OCI-LY1 (cell line): ENCODE measurements around the gene SSX5.
"Not testable (repeated sequence)": the region's sequence is repeated elsewhere in the genome, so short reads cannot be mapped to it uniquely, and the experiment has no call there.

Source experiments
- H2AFZ ChIP-seq: fragments of 200-600 bp; sonication (generic), shearing (Covaris generic); 2 replicates; pipeline ENCODE4 v1.6.0; 2014; ENCODE audit warnings: antibody characterized with exemption, mild to moderate bottlenecking, low read length
- H3F3A ChIP-seq: fragments of 200-600 bp; sonication (generic), shearing (Covaris generic); 2 replicates; pipeline ENCODE4 v1.6.0; 2014; ENCODE audit warnings: mild to moderate bottlenecking, antibody characterized with exemption, low read length, moderate library complexity; ENCODE audit not compliant: insufficient read depth
- H3K27ac ChIP-seq: fragments of 200-600 bp; sonication (generic); 2 replicates; pipeline ENCODE4 v1.5.1; 2014; ENCODE audit warnings: low read length, mixed run types, mild to moderate bottlenecking, low read depth; ENCODE audit not compliant: poor library complexity, severe bottlenecking
- H3K27me3 ChIP-seq: fragments of 200-600 bp; sonication (generic); 2 replicates; pipeline ENCODE4 v1.6.0; 2014; ENCODE audit warnings: antibody characterized with exemption, mild to moderate bottlenecking, low read length, moderate library complexity; ENCODE audit not compliant: insufficient read depth
- H3K36me3 ChIP-seq: fragments of 200-600 bp; sonication (generic); 2 replicates; pipeline ENCODE4 v1.6.1; 2014; ENCODE audit warnings: mild to moderate bottlenecking, antibody characterized with exemption, low read length, moderate library complexity, mixed read lengths; ENCODE audit not compliant: insufficient read depth
- H3K4me1 ChIP-seq: fragments of 200-600 bp; sonication (generic); 2 replicates; pipeline ENCODE4 v1.5.1; 2014; ENCODE audit warnings: mild to moderate bottlenecking, low read length, moderate library complexity; ENCODE audit not compliant: insufficient read depth, severe bottlenecking
- H3K4me2 ChIP-seq: fragments of 200-600 bp; sonication (generic), shearing (Covaris generic); 2 replicates; pipeline ENCODE4 v1.6.1; 2014; ENCODE audit warnings: low read length
- H3K4me3 ChIP-seq: fragments of 200-600 bp; sonication (generic); 2 replicates; pipeline ENCODE4 v1.5.1; 2014; ENCODE audit warnings: low read length, low read depth, mild to moderate bottlenecking, mixed read lengths; ENCODE audit not compliant: poor library complexity, severe bottlenecking
- H3K79me2 ChIP-seq: fragments of 200-600 bp; shearing (Covaris generic); 2 replicates; pipeline ENCODE4 v1.6.1; 2016; ENCODE audit warnings: mixed run types, low read length, mixed read lengths; ENCODE audit not compliant: insufficient read depth
- H3K9ac ChIP-seq: fragments of 200-600 bp; sonication (generic), shearing (Covaris generic); 2 replicates; pipeline ENCODE4 v1.6.1; 2014; ENCODE audit warnings: mild to moderate bottlenecking, low read length, mixed read lengths
- H3K9me2 ChIP-seq: fragments of 200-600 bp; sonication (generic), shearing (Covaris generic); 2 replicates; pipeline ENCODE4 v1.6.1; 2014; ENCODE audit warnings: low read depth, mild to moderate bottlenecking, low read length, mixed read lengths
- H3K9me3 ChIP-seq: fragments of 200-600 bp; shearing (Covaris generic); 2 replicates; pipeline ENCODE4 v1.6.1; 2014; ENCODE audit warnings: low read length, mixed read lengths
- H4K20me1 ChIP-seq: fragments of 200-600 bp; sonication (generic), shearing (Covaris generic); 2 replicates; pipeline ENCODE4 v1.6.0; 2016; ENCODE audit warnings: mild to moderate bottlenecking, low read length; ENCODE audit not compliant: insufficient read depth

SSX5 gene

GRCh38 chrX:48139076-48139475 is 57.5 kb downstream of the SSX5 start:
- not testable (repeated sequence) for H3K4me2 ChIP-seq, H3K79me2 ChIP-seq, H3K9me2 ChIP-seq, H3K36me3 ChIP-seq, H3K9me3 ChIP-seq, H4K20me1 ChIP-seq, H3K27ac ChIP-seq, H3K4me3 ChIP-seq, H3F3A ChIP-seq, H3K27me3 ChIP-seq, H2AFZ ChIP-seq, H3K4me1 ChIP-seq, H3K9ac ChIP-seq
